Motor neuron (in vitro differentiated cells): Measurements from ENCODE around the gene EVPLL. TPM values are rescaled to one million over a fixed set of nuclear protein-coding genes. Genes with fewer than 3 reads are reported as not detected.
"Not testable (repeated sequence)": the region's sequence is repeated elsewhere in the genome, so short reads cannot be mapped to it uniquely, and the experiment has no call there.

Source experiments
- ATAC-seq, 8 experiments: fragments of 200-7000 bp; cut with Tn5 transposase; replicated peaks in 6 of 8; 2 replicates each; pipeline ENCODE4 v1.8.0; 2021; ENCODE audit warnings: mild to moderate bottlenecking in 8 of 8, moderate library complexity in 8 of 8
- H3K27ac ChIP-seq, 2 donors: fragments of 250-450 bp; sonication (Bioruptor Pico); 2 replicates each; pipeline ENCODE4 v1.9.0; 2021; ENCODE audit warnings: antibody characterized with exemption in 2 of 2, mild to moderate bottlenecking in 2 of 2, moderate library complexity in 1 of 2
- H3K4me1 ChIP-seq, 2 donors: fragments of 250-450 bp; sonication (Bioruptor Pico); replicated peaks in 1 of 2; 2 replicates each; pipeline ENCODE4 v1.6.1; 2021; ENCODE audit warnings: antibody characterized with exemption in 2 of 2, mild to moderate bottlenecking in 2 of 2, moderate library complexity in 1 of 2
- H3K4me3 ChIP-seq, 5 donors: fragments of 250-450 bp; sonication (Bioruptor Pico); 2 replicates each; pipeline ENCODE4 v1.9.0; 2021; ENCODE audit warnings: antibody characterized with exemption in 5 of 5, mild to moderate bottlenecking in 5 of 5, moderate library complexity in 4 of 5
- WGBS, 10 experiments: fragments of 450-650 bp; shearing (Covaris generic); methylation state at CpG; one replicate each; pipeline ENCODE4 v1.0.0; 2022; 5-methylcytosine and 5-hydroxymethylcytosine counted together
- in situ Hi-C, 9 experiments: fragments of 400-800 bp; cut with MboI; loops; one replicate each; pipeline ENCODE4 v1.15.0; 2021; ENCODE audit warnings: low sequenced_read_pairs in 9 of 9, low pct_unique_long_range_greater_than_20kb in 2 of 9; ENCODE audit not compliant: unreplicated experiment in 9 of 9
- total RNA-seq, 8 experiments: library from RNA; unstranded; fragments of 300-600 nt; gene quantifications; 2 replicates each; pipeline versions ENCODE4 v1.2.3 to v1.2.4, GENCODE V29; 2022

EVPLL gene
- total RNA-seq, 8 experiments from 2014 or later = 0.25 TPM; not detected in 7

DNA sequence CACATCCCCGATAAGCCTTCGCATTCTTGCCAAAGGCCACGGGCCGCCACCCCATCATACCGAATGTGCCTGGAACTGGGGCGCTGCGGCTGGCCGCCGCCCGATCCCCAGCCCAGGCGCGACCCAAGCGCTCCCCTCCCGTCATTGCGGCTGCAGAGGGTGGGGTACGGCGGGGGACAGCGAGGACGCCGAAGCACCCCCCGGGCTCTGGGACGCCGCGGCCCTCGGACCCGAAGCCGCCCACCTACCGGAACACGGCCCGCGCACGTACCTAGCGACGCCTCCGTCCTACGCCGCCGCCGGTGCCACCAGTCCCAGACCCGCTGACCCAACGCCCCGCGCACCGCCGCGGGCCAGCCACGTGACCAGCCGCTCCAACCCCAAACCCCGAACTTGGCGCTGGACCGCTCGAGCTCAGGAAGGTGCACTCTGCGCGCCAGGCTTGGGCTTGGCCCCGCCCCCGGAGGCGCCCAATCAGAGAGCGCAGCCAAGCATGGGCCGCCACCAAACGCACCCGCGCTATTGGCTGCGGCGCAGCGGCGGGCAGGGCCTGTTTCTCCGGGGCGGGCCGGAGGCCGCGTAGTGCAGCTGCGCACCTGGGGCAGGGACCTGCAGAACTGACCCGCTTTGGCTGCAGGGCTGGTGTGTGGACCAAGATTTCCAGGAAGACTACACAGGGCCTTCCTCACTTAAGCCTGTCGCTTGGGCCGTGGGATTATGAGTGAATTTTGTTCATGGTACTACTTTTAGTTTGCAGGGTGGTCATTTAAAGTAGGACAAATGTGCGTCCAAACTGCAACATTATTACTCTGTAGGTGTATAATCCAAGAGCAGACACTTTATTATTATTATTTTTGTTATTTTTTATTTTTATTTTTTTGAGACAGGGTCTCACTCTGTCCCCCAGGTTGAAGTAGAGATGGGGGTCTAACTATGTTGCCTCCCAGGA lies 14.2 kb upstream of the EVPLL start, which contains the start of gene SHMT1:
TSS of gene SHMT1 (minus strand) at position 450 of the 949 bp plus-strand sequence. CDS start 7,569 bp downstream, outside the sequence.
- peak within 1 kb of the TSS; percentile 54 to 89 (median 63) for H3K4me3 ChIP-seq
- peak; percentile 99 to 100 (median 100) for ATAC-seq
- in situ Hi-C loops = no loop called here
- no peak within 1 kb of the TSS for H3K27ac ChIP-seq
- WGBS, 10 experiments = 0 to 20% (median 1%) methylated on average over 1 to 28 of the region's 76 CpGs; no CpG with 5 or more reads in 2 of the 10 experiments
- peaks cover 0 to 5% of the 10 kb centered on the region in 2 donors for H3K4me1 ChIP-seq

DNA sequence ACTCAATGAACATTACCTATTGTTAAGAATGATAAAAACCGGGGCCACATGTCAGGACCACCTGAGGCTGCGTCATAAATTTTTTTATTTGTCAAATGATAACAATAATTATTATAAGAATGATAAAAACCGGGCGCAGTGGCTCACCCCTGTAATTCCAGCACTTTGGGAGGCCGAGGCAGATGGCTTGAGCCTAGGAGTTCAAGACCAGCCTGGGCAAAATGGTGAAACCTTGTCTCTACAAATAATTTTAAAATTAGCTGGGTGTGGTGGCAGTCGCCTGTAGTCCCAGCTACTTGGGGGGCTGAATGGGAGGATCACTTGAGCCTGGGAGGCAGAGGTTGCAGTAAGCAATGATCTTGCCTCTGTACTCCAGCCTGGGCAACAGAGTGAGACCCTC lies 13.4 kb upstream of the EVPLL start:
- Histone ChIP-seq H3K4me1 (peaks cover 0 to 5% of the 10 kb centered on the region in 2 donors), H3K4me3 (no peak overlapping the region), H3K27ac (no peak overlapping the region)
- in situ Hi-C loops = no loop called here
- WGBS, 10 experiments = 62 to 100% (median 79%) methylated on average over 2 to 5 of the region's 6 CpGs; no CpG with 5 or more reads in 4 of the 10 experiments
- ATAC-seq = no peak

DNA sequence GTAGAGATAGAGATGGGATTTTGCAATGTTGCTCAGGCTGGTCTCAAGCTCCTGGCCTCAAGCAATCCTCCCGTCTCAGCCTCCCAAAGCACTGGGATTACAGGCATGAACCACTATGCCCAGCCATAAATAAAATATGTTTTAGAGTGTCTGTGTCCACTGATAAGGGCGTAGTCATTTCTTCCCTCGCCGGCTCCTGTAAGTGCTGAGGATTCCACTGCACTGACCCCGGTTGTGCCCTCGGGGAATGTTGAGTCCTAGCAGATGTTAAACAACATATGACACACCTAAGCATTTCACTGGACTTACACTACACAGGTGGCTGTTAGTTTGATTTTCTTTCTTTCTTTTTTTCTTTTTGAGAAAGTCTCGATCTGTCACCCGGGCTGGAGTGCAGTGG lies 8.6 kb upstream of the EVPLL start:
- no peaks in the 10 kb centered on the region for H3K4me1 ChIP-seq
- peak in 1 of 8 experiments; percentile 32 for ATAC-seq
- in situ Hi-C loops = no loop called here
- WGBS, 10 experiments = 38 to 97% (median 84%) methylated on average over 2 to 7 of the region's 8 CpGs; no CpG with 5 or more reads in 6 of the 10 experiments
- H3K27ac ChIP-seq = no peak overlapping the region
- no peak overlapping the region for H3K4me3 ChIP-seq

- WGBS, 10 experiments = 20 to 82% (median 71%) methylated on average over 1 to 5 of the region's 5 CpGs; no CpG with 5 or more reads in 4 of the 10 experiments
- Histone ChIP-seq H3K27ac (no peak overlapping the region), H3K4me3 (no peak overlapping the region), H3K4me1 (no peaks in the 10 kb centered on the region)
- in situ Hi-C loops = no loop called here
- no peak for ATAC-seq
Observed at GRCh38 chr17:18370761-18371160, 6.8 kb upstream of the EVPLL start.

GRCh38 chr17:18371455-18371854 lies 6.1 kb upstream of the EVPLL start:
- ATAC-seq = no peak
- Histone ChIP-seq H3K27ac (no peak overlapping the region), H3K4me1 (no peaks in the 10 kb centered on the region), H3K4me3 (no peak overlapping the region)
- in situ Hi-C loops = no loop called here
- WGBS, 10 experiments = 48 to 100% (median 82%) methylated on average over 1 to 6 of the region's 7 CpGs

- in situ Hi-C loops, H3K27ac ChIP-seq, ATAC-seq, H3K4me3 ChIP-seq, H3K4me1 ChIP-seq: not testable (repeated sequence)
- WGBS, 10 experiments = 58 to 100% (median 88%) methylated on average over 2 to 3 of the region's 6 CpGs; no CpG with 5 or more reads in 5 of the 10 experiments
Observed at GRCh38 chr17:18373181-18373580, 4.4 kb upstream of the EVPLL start.

GRCh38 chr17:18374216-18374615 lies 3.4 kb upstream of the EVPLL start:
- Histone ChIP-seq H3K27ac (no peak overlapping the region), H3K4me3 (no peak overlapping the region), H3K4me1 (no peaks in the 10 kb centered on the region)
- in situ Hi-C loops = no loop called here
- 49 to 92% (median 80%) methylated on average over 1 to 7 of the region's 7 CpGs; no CpG with 5 or more reads in 1 of the 10 experiments for WGBS, 10 experiments
- ATAC-seq = no peak

- ATAC-seq = no peak
- in situ Hi-C loops = no loop called here
- no peak overlapping the region for H3K27ac ChIP-seq
- WGBS, 10 experiments = no CpG with 5 or more reads among the region's 2 CpGs
- H3K4me1 ChIP-seq = no peaks in the 10 kb centered on the region
- no peak overlapping the region for H3K4me3 ChIP-seq
Observed at GRCh38 chr17:18378205-18378505, 577 bp downstream of the EVPLL start.

DNA sequence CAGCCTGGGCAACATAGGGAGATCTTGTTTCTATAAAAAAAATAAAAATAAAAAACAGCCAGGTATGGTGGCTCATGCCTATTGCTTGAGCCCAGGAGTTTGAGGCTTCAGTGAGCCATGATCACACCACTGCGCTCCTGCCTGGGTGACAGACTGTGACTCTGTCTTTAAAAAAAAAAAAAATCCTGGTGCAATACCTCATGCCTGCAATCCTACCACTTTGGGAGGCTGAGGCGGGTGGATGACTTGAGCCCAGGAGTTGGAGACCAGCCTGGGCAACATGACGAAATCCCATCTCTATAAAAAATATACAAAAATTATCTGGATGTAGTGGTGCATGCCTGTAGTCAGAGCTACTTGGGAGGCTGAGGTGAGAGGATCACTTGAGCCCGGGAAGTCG lies 1.0 kb downstream of the EVPLL start:
- H3K27ac ChIP-seq, ATAC-seq, H3K4me1 ChIP-seq, in situ Hi-C loops, H3K4me3 ChIP-seq: not testable (repeated sequence)
- WGBS, 10 experiments = 40 to 100% (median 85%) methylated on average over 1 to 3 of the region's 5 CpGs; no CpG with 5 or more reads in 5 of the 10 experiments

DNA sequence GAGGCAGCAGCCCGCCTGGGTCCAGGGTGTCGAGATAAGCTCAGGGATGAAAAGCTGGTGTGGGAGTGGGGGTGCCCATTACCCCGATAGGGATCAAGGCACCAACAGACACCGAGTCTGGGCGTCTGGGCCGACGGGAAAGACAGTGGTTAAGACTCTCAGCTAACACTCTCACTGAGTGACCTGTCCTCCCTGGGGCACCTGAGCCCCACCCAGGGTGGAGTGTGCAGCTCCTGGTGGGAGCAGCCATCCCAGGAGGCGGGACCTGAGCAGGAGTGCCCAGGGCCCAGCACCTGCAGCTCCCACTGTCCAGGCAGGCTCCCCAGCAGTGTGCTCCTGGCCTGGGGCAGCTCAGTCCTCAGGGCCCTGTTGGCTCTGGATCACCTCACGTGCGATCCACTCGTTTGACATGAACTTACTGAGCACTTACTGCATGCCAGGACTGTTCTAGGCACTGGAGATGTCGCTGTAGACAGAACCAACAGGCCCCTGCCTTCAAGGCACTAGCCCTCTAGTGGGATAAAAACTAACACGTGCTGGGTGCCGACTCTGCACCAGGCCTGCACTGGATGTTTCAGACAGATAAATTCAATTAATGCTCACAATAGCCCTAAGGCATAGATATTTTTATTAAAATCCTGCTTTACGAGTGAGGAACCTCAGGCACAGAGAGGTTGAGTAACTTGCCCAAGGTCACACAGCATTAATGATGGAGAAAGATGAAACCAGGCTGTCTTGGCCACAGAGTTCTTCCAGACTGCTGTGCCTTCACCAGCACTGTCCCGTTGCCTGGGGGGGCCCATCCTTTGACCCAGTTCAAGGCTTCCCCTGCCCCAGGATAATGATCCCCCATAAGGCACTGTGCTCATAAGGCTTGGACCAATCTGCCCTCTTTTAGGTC lies 1.9 kb downstream of the EVPLL start:
- no peak for ATAC-seq
- WGBS, 10 experiments = 42 to 92% (median 83%) methylated on average over 2 to 8 of the region's 16 CpGs; no CpG with 5 or more reads in 3 of the 10 experiments
- Histone ChIP-seq H3K4me3 (no peak overlapping the region), H3K27ac (no peak overlapping the region), H3K4me1 (no peaks in the 10 kb centered on the region)
- in situ Hi-C loops = no loop called here

DNA sequence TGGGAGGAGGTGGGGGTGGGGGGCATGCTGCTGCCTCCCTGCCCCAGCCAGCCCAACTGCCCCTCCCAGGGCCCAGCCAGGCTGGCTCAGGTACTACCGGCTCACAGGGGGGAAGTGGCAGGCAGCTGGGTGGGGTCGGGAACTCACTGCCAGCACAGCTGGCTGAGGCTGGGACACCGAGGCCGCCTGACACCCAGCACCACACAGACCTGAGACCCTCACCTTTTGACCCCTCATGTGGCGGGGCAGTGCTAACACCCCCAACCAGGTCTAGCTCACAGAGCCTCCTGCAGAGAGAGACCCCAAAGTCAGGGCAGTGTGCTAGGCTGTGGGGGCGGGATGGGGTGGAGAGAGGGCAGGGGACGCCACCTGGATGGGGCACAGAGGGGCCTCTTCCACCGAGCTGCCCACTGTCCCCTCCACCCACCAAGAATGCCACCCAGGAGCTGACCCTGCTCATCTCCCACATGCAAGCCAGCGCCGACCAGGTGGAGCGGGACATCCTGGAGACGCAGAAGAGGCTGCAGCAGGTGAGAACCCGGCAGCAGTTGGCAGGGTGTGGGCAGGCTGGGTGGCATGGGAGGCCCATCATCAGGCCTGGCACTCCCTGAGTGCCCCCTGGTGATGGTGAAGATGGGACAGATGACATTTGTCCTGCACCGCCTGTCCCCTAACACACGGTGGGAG lies 3.0 kb downstream of the EVPLL start:
- in situ Hi-C loops = no loop called here
- no peak overlapping the region for H3K4me3 ChIP-seq
- H3K4me1 ChIP-seq = no peaks in the 10 kb centered on the region
- ATAC-seq = no peak
- 40 to 100% methylated on average over 1 to 2 of the region's 15 CpGs; no CpG with 5 or more reads in 8 of the 10 experiments for WGBS, 10 experiments
- no peak overlapping the region for H3K27ac ChIP-seq

GRCh38 chr17:18381158-18381952 lies 3.8 kb downstream of the EVPLL start:
- in situ Hi-C loops = no loop called here
- Histone ChIP-seq H3K4me1 (no peaks in the 10 kb centered on the region), H3K27ac (no peak overlapping the region), H3K4me3 (no peak overlapping the region)
- no peak for ATAC-seq
- WGBS, 10 experiments = 73 to 100% (median 100%) methylated on average over 1 to 3 of the region's 23 CpGs; no CpG with 5 or more reads in 5 of the 10 experiments
